Mesothelial cell of epicardium (in vitro differentiated cells): ENCODE measurements around the gene MADD. TPM values are rescaled to one million over a fixed set of nuclear protein-coding genes. Genes with fewer than 3 reads are reported as not detected.

ENCODE experiments used
- DNase-seq, 2 experiments: peaks; one replicate each; pipeline ENCODE4 v3.0.0; 2021; ENCODE audit warnings: low spot score in 2 of 2; ENCODE audit not compliant: unreplicated experiment in 2 of 2
- H3K27ac Mint-ChIP-seq: 2 replicates; pipeline ENCODE4 v1.8.0; 2021; ENCODE audit warnings: mixed read lengths
- H3K27me3 Mint-ChIP-seq: 2 replicates; pipeline ENCODE4 v1.8.0; 2021; ENCODE audit warnings: low read depth, mixed read lengths
- H3K36me3 Mint-ChIP-seq: 2 replicates; pipeline ENCODE4 v1.8.0; 2021; ENCODE audit warnings: mixed read lengths
- H3K4me1 Mint-ChIP-seq: 2 replicates; pipeline ENCODE4 v1.8.0; 2021; ENCODE audit warnings: mixed read lengths
- H3K4me3 Mint-ChIP-seq: 2 replicates; pipeline ENCODE4 v1.8.0; 2021; ENCODE audit warnings: mild to moderate bottlenecking, moderate library complexity, mixed read lengths
- H3K9me3 Mint-ChIP-seq: 2 replicates; pipeline ENCODE4 v1.8.0; 2021; ENCODE audit warnings: mixed read lengths
- CTCF ChIP-seq: fragments of 200-600 bp; sonication (generic); IDR thresholded peaks from one replicate; pipeline ENCODE4 v1.5.0; 2021; ENCODE audit warnings: antibody characterized with exemption; ENCODE audit not compliant: unreplicated experiment
- total RNA-seq: library from RNA; stranded (reverse); gene quantifications from 3 replicates; pipeline ENCODE4 v1.2.1, GENCODE V29; 2021

Gene MADD
- total RNA-seq, 1 donor from 2014 or later: 71.2 TPM

DNA sequence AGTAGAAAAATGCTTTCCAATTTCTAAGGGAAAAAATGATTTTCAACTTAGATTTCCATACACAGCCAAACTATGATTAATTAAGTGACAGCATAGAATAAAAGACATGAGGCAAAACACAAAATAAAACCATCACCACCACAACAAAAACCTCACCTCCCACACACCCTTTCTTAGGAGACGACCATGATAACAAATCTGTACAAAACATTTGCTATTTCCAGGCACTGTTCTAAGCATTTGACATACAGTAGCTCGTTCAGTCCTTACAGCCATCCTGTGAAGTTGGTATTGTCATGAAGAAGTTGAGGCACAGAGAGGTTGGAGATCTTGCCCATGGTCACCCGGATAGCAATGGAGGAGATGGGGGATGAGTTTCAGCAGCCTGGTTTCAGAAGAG lies 99.7 kb downstream of the MADD start:
- no peak for DNase-seq
- H3K9me3 Mint-ChIP-seq: no peaks in the 10 kb centered on the region
- H3K4me1 Mint-ChIP-seq: no peaks in the 10 kb centered on the region
- no peak overlapping the region for H3K27ac Mint-ChIP-seq
- no peak for TF ChIP-seq CTCF
- H3K36me3 Mint-ChIP-seq: no peaks in the 10 kb centered on the region
- H3K27me3 Mint-ChIP-seq: peaks cover 10% of the 10 kb centered on the region
- H3K4me3 Mint-ChIP-seq: no peak overlapping the region

- no peak for TF ChIP-seq CTCF
- DNase-seq: no peak
- H3K9me3 Mint-ChIP-seq: no peaks in the 10 kb centered on the region
- no peak overlapping the region for H3K4me3 Mint-ChIP-seq
- H3K4me1 Mint-ChIP-seq: no peaks in the 10 kb centered on the region
- H3K27ac Mint-ChIP-seq: no peak overlapping the region
- peaks cover 4% of the 10 kb centered on the region for H3K27me3 Mint-ChIP-seq
- H3K36me3 Mint-ChIP-seq: no peaks in the 10 kb centered on the region
These were observed 102.5 kb downstream of the MADD start for GRCh38 chr11:47372422-47372821.

GRCh38 chr11:47373876-47374719 lies 104.2 kb downstream of the MADD start:
- peak; percentile 91 for TF ChIP-seq CTCF
- Mint-ChIP-seq H3K9me3 (no peaks in the 10 kb centered on the region), H3K4me1 (no peaks in the 10 kb centered on the region), H3K27ac (no peak overlapping the region), H3K27me3 (no peaks in the 10 kb centered on the region), H3K36me3 (no peaks in the 10 kb centered on the region), H3K4me3 (no peak overlapping the region)
- DNase-seq: peak; percentile 80 to 91

DNA sequence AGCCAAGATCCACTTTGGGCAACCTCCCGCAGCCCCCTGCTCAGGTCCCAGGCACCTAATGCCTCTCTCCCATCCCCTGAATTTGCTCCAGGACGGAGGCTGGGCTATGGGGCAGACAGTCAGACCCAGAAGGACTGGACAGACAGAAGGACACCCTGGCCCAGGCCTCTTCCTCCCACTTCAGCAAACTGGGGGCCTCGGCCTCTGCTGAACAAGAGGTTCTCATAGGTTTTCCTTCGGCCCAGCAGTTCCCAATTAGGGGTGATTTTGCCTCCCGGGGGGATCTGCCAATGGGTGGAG lies 104.7 kb downstream of the MADD start:
- Mint-ChIP-seq H3K4me3 (no peak overlapping the region), H3K27me3 (no peaks in the 10 kb centered on the region), H3K4me1 (no peaks in the 10 kb centered on the region), H3K9me3 (no peaks in the 10 kb centered on the region), H3K27ac (no peak overlapping the region), H3K36me3 (no peaks in the 10 kb centered on the region)
- no peak for TF ChIP-seq CTCF
- DNase-seq: no peak

DNA sequence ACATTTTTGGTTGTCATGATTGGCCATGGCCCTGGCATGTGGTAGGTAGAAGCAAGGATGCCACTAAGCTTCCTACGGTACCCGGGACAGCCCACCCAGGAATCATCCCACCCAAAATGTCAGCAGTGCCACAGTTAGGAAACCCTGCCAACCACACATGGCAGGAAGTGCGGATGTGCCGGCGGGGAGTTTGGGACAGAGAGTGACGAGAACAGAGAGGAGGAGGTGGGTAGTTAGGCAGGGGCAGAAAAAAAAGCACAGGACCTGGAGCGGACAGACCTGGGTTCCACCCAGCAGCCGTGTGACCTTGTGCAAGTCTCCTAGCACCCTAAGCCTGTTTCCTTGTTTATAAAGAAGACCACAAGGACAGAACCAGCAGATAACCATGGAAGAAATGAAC lies 105.1 kb downstream of the MADD start:
- Mint-ChIP-seq H3K4me1 (no peaks in the 10 kb centered on the region), H3K27me3 (no peaks in the 10 kb centered on the region), H3K36me3 (no peaks in the 10 kb centered on the region), H3K9me3 (no peaks in the 10 kb centered on the region), H3K27ac (no peak overlapping the region), H3K4me3 (no peak overlapping the region)
- no peak for DNase-seq
- no peak for TF ChIP-seq CTCF
